CD4-positive, alpha-beta T cell (primary cell): ENCODE data around the gene KANSL1. TPM values are rescaled to one million over a fixed set of nuclear protein-coding genes. Genes with fewer than 3 reads are reported as not detected.

Experiments
- ATAC-seq: fragments of 200-7000 bp; cut with Tn5 transposase; one replicate; pipeline ENCODE4 v1.10.0; 2022; ENCODE audit warnings: mild to moderate bottlenecking; ENCODE audit not compliant: poor library complexity
- CTCF ChIA-PET: fragments of 350-600 bp; sonication (Branson Sonifier 250); formaldehyde crosslinking; loops from one replicate; lab custom pipeline; 2021; ENCODE audit warnings: antibody characterized with exemption, inconsistent platforms; lab: Charles Lee
- POLR2A ChIA-PET: fragments of 350-600 bp; sonication (Branson Sonifier 250); formaldehyde crosslinking; loops from one replicate; lab custom pipeline; 2021; ENCODE audit warnings: antibody characterized with exemption, inconsistent platforms; lab: Charles Lee
- DNase-seq, 14 experiments: peaks; one replicate each; pipeline ENCODE4 v3.0.0-alpha.2; 2013 to 2020; ENCODE audit warnings: mixed read lengths in 2 of 14
- H3K27ac ChIP-seq, 2 donors: one replicate each; pipeline versions ENCODE4 v1.5.1 to v1.7.0; 2013; ENCODE audit warnings: low read length in 2 of 2, low read depth in 1 of 2, mild to moderate bottlenecking in 1 of 2
- H3K27me3 ChIP-seq, 2 experiments: 1 replicate in 1 of 2; 2 replicates in 1 of 2; pipeline versions ENCODE4 v1.6.1 to v1.7.0; 2013; ENCODE audit warnings: low read length in 2 of 2, control low read depth in 1 of 2, mild to moderate bottlenecking in 1 of 2, moderate library complexity in 1 of 2; ENCODE audit not compliant: insufficient read depth in 2 of 2, control insufficient read depth in 1 of 2
- H3K36me3 ChIP-seq: one replicate; pipeline ENCODE4 v1.6.1; 2013; ENCODE audit warnings: low read length, control low read depth; ENCODE audit not compliant: insufficient read depth
- H3K4me1 ChIP-seq: one replicate; pipeline ENCODE4 v1.6.1; 2013; ENCODE audit warnings: low read length, control low read depth; ENCODE audit not compliant: insufficient read depth
- H3K4me3 ChIP-seq: one replicate; pipeline ENCODE4 v1.5.1; 2013; ENCODE audit warnings: mild to moderate bottlenecking, low read length, moderate library complexity
- H3K9me3 ChIP-seq, 2 experiments: 1 replicate in 1 of 2; 2 replicates in 1 of 2; pipeline versions ENCODE4 v1.6.1 to v1.7.0; 2013; ENCODE audit warnings: low read length in 2 of 2, mild to moderate bottlenecking in 2 of 2, control low read depth in 1 of 2, moderate library complexity in 1 of 2; ENCODE audit not compliant: control insufficient read depth in 1 of 2, insufficient read depth in 1 of 2
- H3K27ac Mint-ChIP-seq: one replicate; pipeline ENCODE4 v1.8.0; 2020; ENCODE audit warnings: mixed read lengths
- H3K27me3 Mint-ChIP-seq: one replicate; pipeline ENCODE4 v1.8.0; 2021; ENCODE audit warnings: mixed read lengths
- H3K36me3 Mint-ChIP-seq: one replicate; pipeline ENCODE4 v1.8.0; 2021; ENCODE audit warnings: low read depth, mixed read lengths
- H3K4me1 Mint-ChIP-seq: one replicate; pipeline ENCODE4 v1.8.0; 2021; ENCODE audit warnings: low read depth, mixed read lengths
- H3K4me3 Mint-ChIP-seq: one replicate; pipeline ENCODE4 v1.8.0; 2020; ENCODE audit warnings: mild to moderate bottlenecking, mixed read lengths
- H3K9me3 Mint-ChIP-seq: one replicate; pipeline ENCODE4 v1.8.0; 2020; ENCODE audit warnings: mixed read lengths
- CTCF ChIP-seq: fragments of 200-600 bp; IDR thresholded peaks from one replicate; pipeline ENCODE4 v1.8.0; 2022; ENCODE audit warnings: antibody characterized with exemption, mild to moderate bottlenecking
- intact Hi-C, 2 experiments: fragments of 100-400 bp; cut with DNase I in 1 of 2; cut with micrococcal nuclease in 1 of 2; formaldehyde crosslinking; loops; one replicate each; pipeline versions ENCODE4 v1.15.1 to v1.9.0; 2023 to 2025; cut with DNase I, micrococcal nuclease
- total RNA-seq, 174 experiments: library from RNA in 2 of 174; stranded (reverse) in 2 of 174; gene quantifications; one replicate each; pipeline ENCODE4 v1.2.3 and lab custom pipeline; 2021 to 2026

KANSL1 gene
- total RNA-seq, 2 experiments from 2014 or later = 122 to 125 TPM

DNA sequence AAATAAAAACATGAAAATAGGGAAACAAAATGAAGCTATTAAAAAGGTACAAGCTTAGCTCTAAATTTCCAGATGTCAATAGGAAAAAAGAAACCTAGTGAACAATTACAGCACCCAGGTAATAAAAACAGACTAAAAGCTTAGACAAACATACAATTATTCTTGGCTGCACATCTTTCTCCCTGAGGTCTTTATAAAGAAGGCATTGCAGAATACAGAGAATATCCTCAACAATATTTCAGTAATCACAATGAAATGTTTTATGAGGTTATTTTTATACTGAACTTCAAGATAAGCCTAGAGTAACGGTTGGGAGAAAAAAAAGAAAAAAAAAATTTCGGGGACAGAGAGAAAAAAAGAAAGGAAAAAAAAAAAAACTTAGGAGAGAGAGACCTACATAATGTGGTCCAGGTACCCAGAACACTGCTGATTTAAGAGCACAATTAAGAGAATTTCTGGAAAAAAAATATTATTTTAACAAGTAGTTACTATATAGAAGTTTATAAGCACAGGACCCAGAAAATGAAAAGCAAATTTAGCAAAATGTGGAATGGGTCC, 26.5 kb downstream of the KANSL1 start:
- CTCF ChIA-PET = interaction anchor here (0.5 to 4.9 kb wide), 3 partner anchors 18 to 43 kb away, joined by 3 to 17 read pairs (median 3); no protein-coding TSS in a partner anchor
- intact Hi-C loops = loop anchor here in 1 of 2 experiments (2.0 kb wide), 1 partner anchor 14 kb away; no protein-coding TSS in a partner anchor
- H3K36me3 Mint-ChIP-seq = peaks cover 72% of the 10 kb centered on the region
- H3K27me3 Mint-ChIP-seq = no peaks in the 10 kb centered on the region
- H3K27ac Mint-ChIP-seq = peak overlapping the region; percentile 72
- H3K27ac ChIP-seq = no peak overlapping the region
- peak overlapping the region; percentile 30 for H3K4me3 Mint-ChIP-seq
- peaks cover 86% of the 10 kb centered on the region for H3K4me1 Mint-ChIP-seq
- TF ChIP-seq CTCF = no peak
- DNase-seq (no peak), ATAC-seq (no peak)
- H3K4me1 ChIP-seq = peaks cover 50% of the 10 kb centered on the region
- H3K9me3 Mint-ChIP-seq = no peaks in the 10 kb centered on the region
- no peaks in the 10 kb centered on the region for H3K27me3 ChIP-seq
- H3K9me3 ChIP-seq = no peaks in the 10 kb centered on the region
- H3K4me3 ChIP-seq = no peak overlapping the region
- POLR2A ChIA-PET = interaction anchor here (0.8 kb wide), 1 partner anchor 26 kb away, joined by 3 read pairs; the partner anchor contains the start of gene KANSL1
- peaks cover 27% of the 10 kb centered on the region for H3K36me3 ChIP-seq

GRCh38 chr17:46163929-46164594, 29.2 kb downstream of the KANSL1 start:
- H3K4me1 ChIP-seq = peaks cover 42% of the 10 kb centered on the region
- ChIA-PET CTCF (interaction anchor here (1.0 to 2.2 kb wide), 8 partner anchors 10 to 73 kb away, joined by 3 to 5 read pairs (median 4); no protein-coding TSS in a partner anchor), POLR2A (interaction anchor here (0.9 to 4.3 kb wide), 2 partner anchors 18 to 29 kb away, joined by 3 to 18 read pairs; partner anchors contain the start of gene KANSL1)
- intact Hi-C loops = no loop called here
- no peaks in the 10 kb centered on the region for H3K9me3 ChIP-seq
- no peaks in the 10 kb centered on the region for H3K27me3 Mint-ChIP-seq
- H3K4me1 Mint-ChIP-seq = peaks cover 83% of the 10 kb centered on the region
- TF ChIP-seq CTCF = no peak
- no peaks in the 10 kb centered on the region for H3K9me3 Mint-ChIP-seq
- peak overlapping the region; percentile 21 for H3K27ac Mint-ChIP-seq
- H3K4me3 ChIP-seq = no peak overlapping the region
- ATAC-seq (no peak), DNase-seq (no peak)
- H3K27ac ChIP-seq = no peak overlapping the region
- peaks cover 50% of the 10 kb centered on the region for H3K36me3 Mint-ChIP-seq
- H3K27me3 ChIP-seq = no peaks in the 10 kb centered on the region
- peak overlapping the region; percentile 25 for H3K4me3 Mint-ChIP-seq
- peaks cover 13% of the 10 kb centered on the region for H3K36me3 ChIP-seq

DNA sequence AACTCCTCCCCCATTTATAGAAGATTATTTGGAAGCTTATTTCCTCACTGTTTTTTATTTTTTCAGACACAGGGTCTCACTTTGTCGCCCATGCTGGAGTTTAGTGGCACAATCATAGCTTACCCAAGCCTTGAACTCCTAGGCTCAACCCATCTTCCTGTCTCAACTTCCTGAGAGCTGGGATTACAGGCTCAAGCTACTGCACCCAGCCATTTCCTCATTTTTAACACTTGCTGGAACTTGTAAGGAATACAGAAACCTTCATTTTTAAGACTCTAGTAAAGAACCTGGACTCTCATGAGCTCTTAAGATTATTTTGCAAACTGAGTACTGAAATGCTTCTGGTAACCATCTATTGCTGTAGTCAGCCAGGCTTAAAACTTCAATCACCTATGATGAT, 29.9 kb downstream of the KANSL1 start:
- DNase-seq = no peak
- Histone ChIP-seq H3K27ac (no peak overlapping the region), H3K4me1 (peaks cover 48% of the 10 kb centered on the region), H3K4me3 (no peak overlapping the region), H3K36me3 (peaks cover 6% of the 10 kb centered on the region), H3K27me3 (no peaks in the 10 kb centered on the region), H3K9me3 (no peaks in the 10 kb centered on the region)
- H3K27ac Mint-ChIP-seq = peak overlapping the region; percentile 21
- H3K4me1 Mint-ChIP-seq = peaks cover 82% of the 10 kb centered on the region
- no peak for TF ChIP-seq CTCF
- peak overlapping the region; percentile 13 for H3K4me3 Mint-ChIP-seq
- peaks cover 45% of the 10 kb centered on the region for H3K36me3 Mint-ChIP-seq
- intact Hi-C loops = no loop called here
- no peaks in the 10 kb centered on the region for H3K9me3 Mint-ChIP-seq
- CTCF ChIA-PET = interaction anchor here (1.3 to 2.2 kb wide), 3 partner anchors 11 to 49 kb away, joined by 3 to 5 read pairs (median 5); no protein-coding TSS in a partner anchor
- ATAC-seq = no peak
- POLR2A ChIA-PET = interaction anchor here (1.1 to 4.3 kb wide), 3 partner anchors 8 to 29 kb away, joined by 3 to 18 read pairs (median 4); partner anchors contain the start of gene KANSL1
- H3K27me3 Mint-ChIP-seq = no peaks in the 10 kb centered on the region
